Fibroblast of villous mesenchyme (primary cell): ENCODE results near the gene SURF4. TPM values are rescaled to one million over a fixed set of nuclear protein-coding genes. Genes with fewer than 3 reads are reported as not detected.

Source experiments
- DNase-seq: peaks from one replicate; pipeline ENCODE4 v3.0.0-alpha.2; 2010; ENCODE audit warnings: low read depth
- H3K4me3 ChIP-seq: 2 replicates; pipeline ENCODE4 v1.5.1; 2011; ENCODE audit warnings: low read depth, mild to moderate bottlenecking, low read length
- CTCF ChIP-seq: IDR thresholded peaks from 2 replicates; pipeline ENCODE4 v1.5.1; 2012; ENCODE audit warnings: low read depth, mild to moderate bottlenecking, low read length; ENCODE audit not compliant: insufficient read depth
- total RNA-seq: library from RNA; depleted of rRNA; stranded (reverse); fragments of >200 nt; gene quantifications from 2 replicates; pipeline ENCODE4 v1.2.3, GENCODE V29; 2012

The SURF4 gene
- total RNA-seq, 1 donor, result 513 TPM

GRCh38 chr9:133351526-133351907, 24.3 kb downstream of the SURF4 start:
- DNase-seq, result no peak
- H3K4me3 ChIP-seq, result no peak overlapping the region
- no peak for TF ChIP-seq CTCF

- H3K4me3 ChIP-seq, result peak overlapping the region; percentile 4
- no peak for DNase-seq
Measured at GRCh38 chr9:133349965-133350616, 25.8 kb downstream of the SURF4 start.

GRCh38 chr9:133348718-133349573, 26.9 kb downstream of the SURF4 start:
- DNase-seq, result no peak

More at GRCh38 chr9:133349965-133350616, 25.8 kb downstream of the SURF4 start:
- TF ChIP-seq CTCF, result no peak

GRCh38 chr9:133347985-133348717, 27.7 kb downstream of the SURF4 start, which contains the start of the genes MED22 and RPL7A:
TSS of gene MED22 (minus strand) at chr9:133348131. CDS start at chr9:133346662, 1,469 bp downstream.
TSS of gene RPL7A (plus strand) at chr9:133348218. CDS start at chr9:133348244, 26 bp downstream.
- peak within 1 kb of the TSS; percentile 98 for H3K4me3 ChIP-seq
- TF ChIP-seq CTCF, result no peak
- peak; percentile 97 for DNase-seq

More at GRCh38 chr9:133348718-133349573, 26.9 kb downstream of the SURF4 start:
- TF ChIP-seq CTCF, result no peak
- H3K4me3 ChIP-seq, result peak overlapping the region; percentile 98

- no peak for DNase-seq
- TF ChIP-seq CTCF, result peak; percentile 3
- H3K4me3 ChIP-seq, result peak overlapping the region; percentile 98
Measured at GRCh38 chr9:133347515-133347984, 28.3 kb downstream of the SURF4 start.

GRCh38 chr9:133346021-133346785, 29.7 kb downstream of the SURF4 start:
- no peak for DNase-seq
- peak overlapping the region; percentile 98 for H3K4me3 ChIP-seq
- TF ChIP-seq CTCF, result no peak
